Heart left ventricle (tissue), 13 donors: ENCODE measurements around the gene ARMC6.

Experiments
- POLR2A ChIP-seq, 2 donors: fragments of 450-650 bp; IDR thresholded peaks; one replicate each; pipeline ENCODE4 v1.6.1; 2017; ENCODE audit warnings: antibody characterized with exemption in 2 of 2, mild to moderate bottlenecking in 2 of 2, moderate library complexity in 2 of 2
- TF ChIP-seq, protein P1 (sequence below), 12 donors: fragments of 200-600 bp; sonication (generic) in 4 of 12; IDR thresholded peaks; one replicate each; pipeline versions ENCODE4 v1.5.0 to v1.8.0; 2018 to 2022; ENCODE audit warnings: antibody characterized with exemption in 12 of 12, mild to moderate bottlenecking in 5 of 12
- donor health status: ischemic (EF 13 %, LVEDD 7.1; RV severe dilation, severe dysfunction).
- donor health status: DM: no; HTN: yes; CAD: no.
- donor health status: DM: no; HTN: no; CAD: no.
- donor health status: ischemic (EF 25% LVEDD 6.9; RV normal size, moderate dysfunction).
- donor health status: ischemic (EF 25% LVEDD 5.7; RV mildly dilated, moderate dysfunction).
- donor health status: ischemic (EF 35%, LVEDD 5.7; RV mildly dilated, moderate dysfunction).
- donor health status: nonischemic (EF 11% LVEDD 7.7; RV severe dilation, severe dysfunction).
- donor health status: DM: yes; HTN: yes; CAD: no.
- donor health status: PGD.
- donor health status: ischemic (EF 29% LVEDD 5.4; RV normal size, mild dysfunction).
- donor health status: nonischemic (EF 23%, LVEDD 6.1; RV moderate dilation, normal function).

DNA sequence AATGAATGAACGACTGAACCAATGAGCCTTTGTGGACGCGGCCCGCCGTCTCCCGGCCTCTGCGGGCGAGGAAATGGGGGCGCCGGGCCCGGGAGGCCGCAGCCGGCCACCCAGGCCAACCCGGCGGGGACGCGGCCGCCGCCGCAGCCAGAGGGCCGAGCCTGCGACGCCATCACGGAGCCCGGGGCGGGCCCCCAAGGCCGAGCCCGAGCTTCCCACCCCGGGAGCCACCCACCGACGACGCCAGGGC is 302 bp upstream of the ARMC6 start:
- no peak for TF ChIP-seq POLR2A (IDR thresholded peaks at IDR 0.05)
- TF ChIP-seq, protein P1, sequence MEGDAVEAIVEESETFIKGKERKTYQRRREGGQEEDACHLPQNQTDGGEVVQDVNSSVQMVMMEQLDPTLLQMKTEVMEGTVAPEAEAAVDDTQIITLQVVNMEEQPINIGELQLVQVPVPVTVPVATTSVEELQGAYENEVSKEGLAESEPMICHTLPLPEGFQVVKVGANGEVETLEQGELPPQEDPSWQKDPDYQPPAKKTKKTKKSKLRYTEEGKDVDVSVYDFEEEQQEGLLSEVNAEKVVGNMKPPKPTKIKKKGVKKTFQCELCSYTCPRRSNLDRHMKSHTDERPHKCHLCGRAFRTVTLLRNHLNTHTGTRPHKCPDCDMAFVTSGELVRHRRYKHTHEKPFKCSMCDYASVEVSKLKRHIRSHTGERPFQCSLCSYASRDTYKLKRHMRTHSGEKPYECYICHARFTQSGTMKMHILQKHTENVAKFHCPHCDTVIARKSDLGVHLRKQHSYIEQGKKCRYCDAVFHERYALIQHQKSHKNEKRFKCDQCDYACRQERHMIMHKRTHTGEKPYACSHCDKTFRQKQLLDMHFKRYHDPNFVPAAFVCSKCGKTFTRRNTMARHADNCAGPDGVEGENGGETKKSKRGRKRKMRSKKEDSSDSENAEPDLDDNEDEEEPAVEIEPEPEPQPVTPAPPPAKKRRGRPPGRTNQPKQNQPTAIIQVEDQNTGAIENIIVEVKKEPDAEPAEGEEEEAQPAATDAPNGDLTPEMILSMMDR (IDR thresholded peaks at IDR 0.05) = no peak
